B cell (primary cell): ENCODE measurements around the gene LMAN1L. TPM values are rescaled to one million over a fixed set of nuclear protein-coding genes. Genes with fewer than 3 reads are reported as not detected.

ENCODE experiments used
- ATAC-seq: fragments of 200-7000 bp; cut with Tn5 transposase; one replicate; pipeline ENCODE4 v1.10.0; 2021; ENCODE audit warnings: low read depth, mild to moderate bottlenecking, moderate number of reproducible peaks, moderate library complexity
- CTCF ChIA-PET: fragments of 350-600 bp; sonication (Branson Sonifier 250); formaldehyde crosslinking; loops from one replicate; lab custom pipeline; 2021; ENCODE audit warnings: antibody characterized with exemption, inconsistent platforms; lab: Charles Lee
- POLR2A ChIA-PET: fragments of 350-600 bp; sonication (Branson Sonifier 250); formaldehyde crosslinking; loops from one replicate; lab custom pipeline; 2021; ENCODE audit warnings: antibody characterized with exemption; lab: Charles Lee
- DNase-seq: peaks from one replicate; pipeline ENCODE4 v3.0.0; 2013
- H2AFZ ChIP-seq: 2 replicates; pipeline ENCODE4 v1.6.1; 2012; ENCODE audit warnings: mild to moderate bottlenecking, low read depth, low read length; ENCODE audit not compliant: insufficient read depth, poor library complexity, severe bottlenecking
- H3K27ac ChIP-seq, 2 donors: 1 replicate in 1 of 2; 2 replicates in 1 of 2; pipeline ENCODE4 v1.5.1; 2012 to 2013; ENCODE audit warnings: low read length in 2 of 2, mild to moderate bottlenecking in 2 of 2, moderate library complexity in 1 of 2
- H3K27me3 ChIP-seq, 4 experiments: fragments of 200-600 bp in 1 of 4; sonication (generic) in 1 of 4; replicated peaks in 1 of 4; 1 replicate in 2 of 4; 2 replicates in 2 of 4; pipeline versions ENCODE4 v1.6.1 to v1.7.0; 2013 to 2016; ENCODE audit warnings: low read length in 3 of 4, mild to moderate bottlenecking in 2 of 4, mixed read lengths in 1 of 4, moderate library complexity in 1 of 4; ENCODE audit not compliant: insufficient read depth in 4 of 4, control insufficient read depth in 3 of 4; ENCODE audit errors: control extremely low read depth in 1 of 4
- H3K36me3 ChIP-seq, 2 experiments: replicated peaks in 1 of 2; 1 replicate in 1 of 2; 2 replicates in 1 of 2; pipeline versions ENCODE4 v1.6.1 to v1.7.1; 2013; ENCODE audit warnings: low read length in 1 of 2; ENCODE audit not compliant: insufficient read depth in 2 of 2, control insufficient read depth in 1 of 2; ENCODE audit errors: control extremely low read depth in 1 of 2, extremely low read depth in 1 of 2
- H3K4me1 ChIP-seq, 2 donors: fragments of 200-600 bp in 1 of 2; sonication (generic) in 1 of 2; 1 replicate in 1 of 2; 2 replicates in 1 of 2; pipeline versions ENCODE4 v1.5.1 to v1.6.1; 2013 to 2017; ENCODE audit warnings: low read length in 2 of 2; ENCODE audit not compliant: control insufficient read depth in 2 of 2, insufficient read depth in 2 of 2
- H3K4me2 ChIP-seq: replicated peaks from 2 replicates; pipeline ENCODE3; 2012; ENCODE audit warnings: mild to moderate bottlenecking, low read depth, low read length; ENCODE audit not compliant: poor library complexity, severe bottlenecking
- H3K4me3 ChIP-seq, 5 experiments: fragments of 200-600 bp in 1 of 5; sonication (generic) in 1 of 5; 1 replicate in 3 of 5; 2 replicates in 2 of 5; pipeline versions ENCODE4 v1.5.1 to v1.7.0; 2011 to 2016; ENCODE audit warnings: low read length in 4 of 5, mild to moderate bottlenecking in 4 of 5, low read depth in 2 of 5, control low read depth in 1 of 5, moderate library complexity in 1 of 5; ENCODE audit not compliant: insufficient read depth in 1 of 5; ENCODE audit errors: control extremely low read depth in 1 of 5, extremely low read depth in 1 of 5
- H3K79me2 ChIP-seq: fragments of 200-600 bp; sonication (generic); one replicate; pipeline ENCODE4 v1.6.0; 2016; ENCODE audit warnings: low read length; ENCODE audit not compliant: control insufficient read depth, insufficient read depth
- H3K9ac ChIP-seq: fragments of 200-600 bp; sonication (generic); 2 replicates; pipeline ENCODE4 v1.6.1; 2017; ENCODE audit warnings: mild to moderate bottlenecking, low read length, moderate library complexity
- H3K9me3 ChIP-seq, 3 donors: one replicate each; pipeline versions ENCODE4 v1.6.1 to v1.7.1; 2013; ENCODE audit warnings: low read length in 2 of 3; ENCODE audit not compliant: control insufficient read depth in 2 of 3, insufficient read depth in 1 of 3; ENCODE audit errors: control extremely low read depth in 1 of 3
- H4K20me1 ChIP-seq: 2 replicates; pipeline ENCODE4 v1.6.0; 2012; ENCODE audit warnings: mild to moderate bottlenecking, low read length; ENCODE audit not compliant: insufficient read depth, control insufficient read depth, poor library complexity, severe bottlenecking
- H3K27ac Mint-ChIP-seq: one replicate; pipeline ENCODE4 v1.8.0; 2021; ENCODE audit warnings: mixed read lengths
- H3K27me3 Mint-ChIP-seq: one replicate; pipeline ENCODE4 v1.8.0; 2021; ENCODE audit warnings: mixed read lengths
- H3K4me1 Mint-ChIP-seq: one replicate; pipeline ENCODE4 v1.8.0; 2021; ENCODE audit warnings: mixed read lengths
- H3K4me3 Mint-ChIP-seq: one replicate; pipeline ENCODE4 v1.8.0; 2021; ENCODE audit warnings: mixed read lengths
- H3K9me3 Mint-ChIP-seq: one replicate; pipeline ENCODE4 v1.8.0; 2022; ENCODE audit warnings: mixed read lengths; ENCODE audit not compliant: insufficient read depth
- EZH2 ChIP-seq: IDR thresholded peaks from 2 replicates; pipeline ENCODE4 v1.6.1; 2012; ENCODE audit warnings: borderline replicate concordance, low read depth, mild to moderate bottlenecking, moderate library complexity, low read length; ENCODE audit not compliant: insufficient read depth, poor library complexity, severe bottlenecking
- WGBS: methylation state at CpG from one replicate; pipeline ENCODE4 v1.1.5; 2013; ENCODE audit warnings: missing lambda C conversion rate; ENCODE audit not compliant: insufficient coverage; 5-methylcytosine and 5-hydroxymethylcytosine counted together
- intact Hi-C: fragments of 100-400 bp; cut with micrococcal nuclease; formaldehyde crosslinking; loops from one replicate; pipeline ENCODE4 v1.10.0; 2022
- polyA plus RNA-seq: library from polyadenylated mRNA; depleted of rRNA; stranded (reverse); fragments of >200 nt; gene quantifications from 2 replicates; pipeline ENCODE4 v1.2.3, GENCODE V29; 2012
- total RNA-seq, 2 donors: library from RNA; stranded (reverse); fragments of 120-200 nt in 1 of 2; gene quantifications; 1 replicate in 1 of 2; 2 replicates in 1 of 2; pipeline versions ENCODE4 v1.2.3 to v1.2.4, GENCODE V29; 2013 to 2022
- TF ChIP-seq, protein P1 (sequence below): fragments of 200-600 bp; IDR thresholded peaks from one replicate; pipeline ENCODE4 v1.8.0; 2022; ENCODE audit warnings: antibody characterized with exemption, mild to moderate bottlenecking

LMAN1L gene
- total and polyA plus RNA-seq, 2 donors (not counting 1 experiment from before 2014, with no cell fraction given) = 0.60 to 1.1 TPM

DNA sequence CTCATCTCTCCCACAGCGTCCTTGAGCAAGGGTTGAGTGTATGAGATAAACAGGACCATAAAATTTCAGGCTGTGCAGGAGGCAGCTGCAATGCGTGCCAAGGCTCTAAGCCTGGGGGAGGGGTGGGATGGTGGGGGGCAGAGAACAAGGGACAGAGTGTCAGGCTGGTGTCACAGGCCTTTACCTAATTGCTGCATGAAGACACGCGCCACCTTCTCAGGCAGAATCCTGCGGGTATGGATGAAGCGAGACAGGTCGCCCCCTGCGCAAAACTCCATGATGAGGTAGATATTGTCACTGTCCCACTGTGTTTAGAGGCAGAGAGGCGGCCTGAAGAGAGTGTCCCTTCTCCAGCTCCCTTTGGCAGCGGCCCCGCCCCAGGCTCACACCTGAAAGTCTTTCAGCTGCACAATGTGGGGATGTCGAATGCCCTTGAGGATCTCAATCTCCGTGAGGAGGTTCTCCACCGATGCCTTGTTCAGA lies 29.3 kb downstream of the LMAN1L start:
- DNase-seq (no peak), ATAC-seq (no peak)
- Histone ChIP-seq H3K4me2 (peak overlapping the region; percentile 88), H3K79me2 (peaks cover 7% of the 10 kb centered on the region), H3K36me3 (peaks cover 0 to 14% of the 10 kb centered on the region in 2 experiments), H3K4me1 (peaks cover 26 to 40% of the 10 kb centered on the region in 2 donors), H3K4me3 (peak overlapping the region in 1 of 5 experiments; percentile 72), H4K20me1 (no peaks in the 10 kb centered on the region), H3K9ac (peak overlapping the region; percentile 80), H3K27ac (no peak overlapping the region), H3K9me3 (no peaks in the 10 kb centered on the region), H3K27me3 (no peaks in the 10 kb centered on the region), H2AFZ (no peak overlapping the region)
- intact Hi-C loops = loop anchor here (2.0 to 5.0 kb wide), 2 partner anchors 41 to 55 kb away; no protein-coding TSS in a partner anchor
- Mint-ChIP-seq H3K4me3 (peak overlapping the region; percentile 91), H3K27me3 (no peaks in the 10 kb centered on the region), H3K27ac (peak overlapping the region; percentile 34), H3K4me1 (peaks cover 39% of the 10 kb centered on the region), H3K9me3 (no peaks in the 10 kb centered on the region)
- WGBS = 92% methylated on average over 13 of the region's 14 CpGs
- POLR2A ChIA-PET = interaction anchor here (0.6 to 1.8 kb wide), 3 partner anchors 28 to 301 kb away, joined by 3 to 4 read pairs (median 4); no protein-coding TSS in a partner anchor
- no peak for TF ChIP-seq EZH2
- TF ChIP-seq, protein P1, sequence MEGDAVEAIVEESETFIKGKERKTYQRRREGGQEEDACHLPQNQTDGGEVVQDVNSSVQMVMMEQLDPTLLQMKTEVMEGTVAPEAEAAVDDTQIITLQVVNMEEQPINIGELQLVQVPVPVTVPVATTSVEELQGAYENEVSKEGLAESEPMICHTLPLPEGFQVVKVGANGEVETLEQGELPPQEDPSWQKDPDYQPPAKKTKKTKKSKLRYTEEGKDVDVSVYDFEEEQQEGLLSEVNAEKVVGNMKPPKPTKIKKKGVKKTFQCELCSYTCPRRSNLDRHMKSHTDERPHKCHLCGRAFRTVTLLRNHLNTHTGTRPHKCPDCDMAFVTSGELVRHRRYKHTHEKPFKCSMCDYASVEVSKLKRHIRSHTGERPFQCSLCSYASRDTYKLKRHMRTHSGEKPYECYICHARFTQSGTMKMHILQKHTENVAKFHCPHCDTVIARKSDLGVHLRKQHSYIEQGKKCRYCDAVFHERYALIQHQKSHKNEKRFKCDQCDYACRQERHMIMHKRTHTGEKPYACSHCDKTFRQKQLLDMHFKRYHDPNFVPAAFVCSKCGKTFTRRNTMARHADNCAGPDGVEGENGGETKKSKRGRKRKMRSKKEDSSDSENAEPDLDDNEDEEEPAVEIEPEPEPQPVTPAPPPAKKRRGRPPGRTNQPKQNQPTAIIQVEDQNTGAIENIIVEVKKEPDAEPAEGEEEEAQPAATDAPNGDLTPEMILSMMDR = no peak
- CTCF ChIA-PET = interaction anchor here (0.7 to 10.2 kb wide), 13 partner anchors 16 to 225 kb away, joined by 3 to 98 read pairs (median 5); partner anchors contain the start of gene SCAMP2
